PC-3 (cell line): ENCODE data around the gene LDLR. TPM values are rescaled to one million over a fixed set of nuclear protein-coding genes. Genes with fewer than 3 reads are reported as not detected.
"Not testable (repeated sequence)": the region's sequence is repeated elsewhere in the genome, so short reads cannot be mapped to it uniquely, and the experiment has no call there.

Source experiments
- ATAC-seq: fragments of 200-7000 bp; cut with Tn5 transposase; 2 replicates; pipeline ENCODE4 v1.9.1; 2020; ENCODE audit warnings: mild to moderate bottlenecking, moderate library complexity
- BruUV-seq: library from RNA; stranded (reverse); fragments of 400-500 nt; replicated peaks from 2 replicates; lab custom pipeline; 2021; lab: Mats Ljungman, UMichigan
- CTCF ChIA-PET: fragments of 300-600 bp; sonication (Branson Sonifier 250); formaldehyde crosslinking; loops from one replicate; lab custom pipeline; 2022; ENCODE audit warnings: antibody characterized with exemption; lab: Charles Lee
- POLR2A ChIA-PET: fragments of 300-600 bp; sonication (Branson Sonifier 250); formaldehyde crosslinking; loops from one replicate; lab custom pipeline; 2022; ENCODE audit warnings: antibody characterized with exemption; ENCODE audit not compliant: unreplicated experiment; lab: Charles Lee
- DNase-seq: peaks from one replicate; pipeline ENCODE4 v3.0.0-alpha.2; 2015
- H2AFZ ChIP-seq: fragments of 300-600 bp; sonication (generic); 2 replicates; pipeline ENCODE4 v1.6.0; 2016; ENCODE audit warnings: antibody characterized with exemption, low read length
- H3F3A ChIP-seq: fragments of 300-600 bp; sonication (generic); one replicate; pipeline ENCODE4 v1.6.0; 2017; ENCODE audit warnings: antibody characterized with exemption, low read length, control low read depth, mild to moderate bottlenecking; ENCODE audit not compliant: unreplicated experiment
- H3K27ac ChIP-seq: fragments of 300-600 bp; sonication (generic); 2 replicates; pipeline ENCODE4 v1.5.1; 2016; ENCODE audit warnings: mild to moderate bottlenecking, low read length
- H3K27me3 ChIP-seq: fragments of 300-600 bp; sonication (generic); 2 replicates; pipeline ENCODE4 v1.6.1; 2016; ENCODE audit warnings: low read length, mixed read lengths
- H3K36me3 ChIP-seq: fragments of 300-600 bp; sonication (generic); 2 replicates; pipeline ENCODE4 v1.6.1; 2016; ENCODE audit warnings: low read depth, mixed run types, low read length, mixed read lengths
- H3K4me1 ChIP-seq: fragments of 300-600 bp; sonication (generic); 2 replicates; pipeline ENCODE4 v1.5.1; 2016; ENCODE audit warnings: low read length; ENCODE audit not compliant: insufficient read depth
- H3K4me2 ChIP-seq: fragments of 300-600 bp; sonication (generic); 2 replicates; pipeline ENCODE4 v1.6.0; 2016; ENCODE audit warnings: low read length
- H3K4me3 ChIP-seq: fragments of 300-600 bp; sonication (generic); 2 replicates; pipeline ENCODE4 v1.5.1; 2016; ENCODE audit warnings: mild to moderate bottlenecking, low read length, mixed read lengths
- H3K79me2 ChIP-seq: fragments of 300-600 bp; sonication (generic); 2 replicates; pipeline ENCODE4 v1.6.1; 2017; ENCODE audit warnings: low read length, mixed read lengths
- H3K9ac ChIP-seq: fragments of 300-600 bp; sonication (generic); 2 replicates; pipeline ENCODE4 v1.6.0; 2016; ENCODE audit warnings: mild to moderate bottlenecking, low read length
- H3K9me2 ChIP-seq: fragments of 300-600 bp; sonication (generic); replicated peaks from 2 replicates; pipeline ENCODE4 v1.6.1; 2016; ENCODE audit warnings: mixed run types, low read length, mixed read lengths
- H3K9me3 ChIP-seq: fragments of 300-600 bp; sonication (generic); 2 replicates; pipeline ENCODE4 v1.6.1; 2016; ENCODE audit warnings: low read length, mixed read lengths
- H4K20me1 ChIP-seq: fragments of 300-600 bp; sonication (generic); 2 replicates; pipeline ENCODE4 v1.6.1; 2016; ENCODE audit warnings: low read length, mixed read lengths
- EZH2 ChIP-seq: fragments of 300-600 bp; sonication (generic); IDR thresholded peaks from one replicate; pipeline ENCODE4 v1.6.1; 2017; ENCODE audit warnings: antibody characterized with exemption, mild to moderate bottlenecking, low read length; ENCODE audit not compliant: unreplicated experiment
- EZH2phosphoT487 ChIP-seq: fragments of 300-600 bp; sonication (generic); IDR thresholded peaks from 2 replicates; pipeline ENCODE4 v1.6.1; 2018; ENCODE audit warnings: mild to moderate bottlenecking, antibody characterized with exemption, low read length, borderline replicate concordance
- intact Hi-C: fragments of 100-400 bp; cut with micrococcal nuclease; formaldehyde crosslinking; loops from 2 replicates; pipeline ENCODE4 v1.9.0; 2023
- total RNA-seq: library from RNA; depleted of rRNA; stranded (reverse); fragments of >200 nt; gene quantifications from 2 replicates; pipeline ENCODE4 v1.2.3, GENCODE V29; 2014
- TF ChIP-seq, protein P1 (sequence below): fragments of 300-600 bp; sonication (generic); conservative IDR thresholded peaks from 2 replicates; pipeline ENCODE4 v1.5.1; 2017; ENCODE audit warnings: antibody characterized with exemption, low read depth, mild to moderate bottlenecking, low read length

Gene LDLR
- total RNA-seq, 1 experiment from 2014 or later, result 302 TPM

DNA sequence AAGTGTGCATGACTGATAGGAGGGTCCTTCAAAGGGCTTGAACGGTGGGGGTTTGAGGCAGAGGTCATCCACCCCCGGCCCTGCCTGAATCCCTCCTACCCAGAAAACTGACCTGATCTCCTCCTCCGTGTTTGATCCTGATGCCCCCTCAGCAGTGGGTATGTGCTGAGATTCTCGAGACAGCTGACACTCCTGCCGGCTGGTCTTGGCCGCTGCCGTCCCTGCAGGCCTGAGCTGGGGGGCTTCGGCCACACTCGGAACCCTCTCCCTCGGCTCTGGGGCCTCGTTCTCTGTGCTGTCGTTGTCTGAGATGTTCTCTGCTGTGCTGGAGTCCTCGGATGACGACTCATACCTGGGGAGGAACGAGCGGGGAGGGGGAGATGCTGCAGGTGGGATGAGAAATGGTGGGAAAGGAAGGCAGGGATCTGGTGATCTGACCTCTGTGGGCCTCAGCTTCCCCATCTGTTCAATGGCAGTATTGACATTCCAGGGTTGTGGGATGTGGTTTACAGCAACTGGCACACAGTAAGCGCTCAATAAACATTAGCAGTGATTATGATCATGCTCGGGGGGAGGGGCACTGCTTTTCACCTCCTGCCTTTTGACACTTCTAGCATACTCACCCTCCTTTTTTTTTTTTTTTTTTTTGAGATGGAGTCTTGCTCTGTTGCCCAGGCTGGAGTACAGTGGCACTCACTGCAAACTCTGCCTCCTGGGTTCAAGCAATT, 87.4 kb downstream of the LDLR start:
- no TSS peak for BruUV-seq
- POLR2A ChIA-PET, result no interaction called here
- Histone ChIP-seq H2AFZ (no peak overlapping the region), H3K4me3 (no peak overlapping the region), H3K4me1 (peaks cover 7% of the 10 kb centered on the region), H3K4me2 (no peak overlapping the region), H4K20me1 (no peaks in the 10 kb centered on the region), H3K27ac (no peak overlapping the region), H3K9me3 (no peaks in the 10 kb centered on the region), H3K79me2 (no peaks in the 10 kb centered on the region), H3K9me2 (no peaks in the 10 kb centered on the region), H3K9ac (no peak overlapping the region), H3K27me3 (no peaks in the 10 kb centered on the region), H3F3A (no peaks in the 10 kb centered on the region), H3K36me3 (peaks cover 24% of the 10 kb centered on the region)
- intact Hi-C loops, result no loop called here
- TF ChIP-seq, protein P1, sequence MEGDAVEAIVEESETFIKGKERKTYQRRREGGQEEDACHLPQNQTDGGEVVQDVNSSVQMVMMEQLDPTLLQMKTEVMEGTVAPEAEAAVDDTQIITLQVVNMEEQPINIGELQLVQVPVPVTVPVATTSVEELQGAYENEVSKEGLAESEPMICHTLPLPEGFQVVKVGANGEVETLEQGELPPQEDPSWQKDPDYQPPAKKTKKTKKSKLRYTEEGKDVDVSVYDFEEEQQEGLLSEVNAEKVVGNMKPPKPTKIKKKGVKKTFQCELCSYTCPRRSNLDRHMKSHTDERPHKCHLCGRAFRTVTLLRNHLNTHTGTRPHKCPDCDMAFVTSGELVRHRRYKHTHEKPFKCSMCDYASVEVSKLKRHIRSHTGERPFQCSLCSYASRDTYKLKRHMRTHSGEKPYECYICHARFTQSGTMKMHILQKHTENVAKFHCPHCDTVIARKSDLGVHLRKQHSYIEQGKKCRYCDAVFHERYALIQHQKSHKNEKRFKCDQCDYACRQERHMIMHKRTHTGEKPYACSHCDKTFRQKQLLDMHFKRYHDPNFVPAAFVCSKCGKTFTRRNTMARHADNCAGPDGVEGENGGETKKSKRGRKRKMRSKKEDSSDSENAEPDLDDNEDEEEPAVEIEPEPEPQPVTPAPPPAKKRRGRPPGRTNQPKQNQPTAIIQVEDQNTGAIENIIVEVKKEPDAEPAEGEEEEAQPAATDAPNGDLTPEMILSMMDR, result no peak
- TF ChIP-seq EZH2 (no peak), EZH2phosphoT487 (no peak)
- DNase-seq (no peak), ATAC-seq (no peak)
- CTCF ChIA-PET, result no interaction called here

DNA sequence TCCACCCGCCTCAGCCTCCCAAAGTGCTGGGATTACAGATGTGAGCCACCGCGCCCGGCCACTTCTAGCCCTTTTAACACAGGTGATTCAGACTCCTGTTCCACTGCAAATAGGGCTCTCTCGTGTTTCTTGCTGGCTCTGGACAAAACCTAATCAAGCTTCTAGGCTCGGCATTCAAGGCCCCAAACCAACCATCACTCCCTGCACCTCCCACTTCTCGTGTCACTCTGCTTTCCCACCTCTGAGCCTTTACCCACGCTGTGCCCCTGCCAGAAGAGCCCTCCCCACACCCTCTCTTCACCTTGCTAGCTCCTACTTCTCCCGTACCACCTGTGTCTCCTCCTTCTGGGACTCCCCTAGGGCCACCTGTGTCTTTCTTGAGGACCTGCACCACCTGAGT, 88.3 kb downstream of the LDLR start:
- Histone ChIP-seq H3K9me3 (no peaks in the 10 kb centered on the region), H3K4me2 (no peak overlapping the region), H3K9me2 (no peaks in the 10 kb centered on the region), H3K36me3 (peaks cover 21% of the 10 kb centered on the region), H3K79me2 (no peaks in the 10 kb centered on the region), H3K27ac (no peak overlapping the region), H3K27me3 (no peaks in the 10 kb centered on the region), H2AFZ (no peak overlapping the region), H3F3A (no peaks in the 10 kb centered on the region), H3K4me1 (peaks cover 7% of the 10 kb centered on the region), H4K20me1 (no peaks in the 10 kb centered on the region), H3K4me3 (no peak overlapping the region), H3K9ac (no peak overlapping the region)
- intact Hi-C loops, result no loop called here
- BruUV-seq, result no TSS peak
- ChIA-PET POLR2A (no interaction called here), CTCF (no interaction called here)
- TF ChIP-seq, protein P1, result no peak
- TF ChIP-seq EZH2phosphoT487, result no peak
- TF ChIP-seq EZH2, result no peak
- DNase-seq (no peak), ATAC-seq (no peak)

DNA sequence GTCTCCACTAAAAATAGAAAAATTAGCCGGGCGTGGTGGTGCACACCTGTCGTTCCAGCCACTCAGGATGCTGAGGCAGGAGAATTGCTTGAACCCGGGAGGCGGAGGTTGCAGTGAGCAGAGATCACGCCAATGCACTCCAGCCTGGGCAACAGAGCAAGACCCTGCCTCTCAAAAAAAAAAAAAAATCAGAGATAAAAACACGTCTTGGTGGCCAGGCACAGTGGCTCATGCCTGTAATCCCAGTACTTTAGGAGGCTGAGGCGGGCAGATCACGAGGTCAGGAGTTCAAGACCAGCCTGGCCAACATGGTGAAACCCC, 89.8 kb downstream of the LDLR start:
- peaks cover 21% of the 10 kb centered on the region for H3K36me3 ChIP-seq
- H3K27me3 ChIP-seq, intact Hi-C loops, POLR2A ChIA-PET, H3F3A ChIP-seq, H3K4me3 ChIP-seq, H3K79me2 ChIP-seq, H4K20me1 ChIP-seq, H3K4me1 ChIP-seq, DNase-seq, H3K9me2 ChIP-seq, H2AFZ ChIP-seq, H3K4me2 ChIP-seq, BruUV-seq, CTCF ChIA-PET, H3K9me3 ChIP-seq, H3K9ac ChIP-seq, ATAC-seq: not testable (repeated sequence)
- peak overlapping the region; percentile 29; the same call in 1 of the 2 replicates for H3K27ac ChIP-seq
